ENCODE measurements around the gene NBAS.

DNA sequence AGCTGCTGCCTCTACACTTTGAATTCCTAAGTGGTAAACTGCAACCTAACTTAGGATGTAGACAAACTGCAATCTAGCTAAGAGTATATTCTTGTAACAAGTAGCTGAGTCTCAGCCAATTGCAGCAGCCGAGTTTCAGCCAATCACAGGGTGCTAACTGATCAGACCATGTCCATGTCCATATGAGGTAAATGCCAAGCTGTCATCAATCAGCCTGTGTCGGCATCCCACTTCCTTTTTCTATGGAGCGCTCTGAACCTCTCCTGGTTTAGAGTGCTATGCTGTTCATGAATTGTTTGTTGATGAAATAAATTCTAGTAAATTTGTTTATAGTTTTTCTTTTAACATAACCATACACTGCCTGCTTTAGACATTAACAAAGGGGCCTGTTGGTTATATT is 408.8 kb downstream of the NBAS start:
- TF ChIP-seq EZH2 (IDR thresholded peaks at IDR 0.05; ENCODE audit: low read length, missing control alignments), result no peak
- TF ChIP-seq, protein P1, sequence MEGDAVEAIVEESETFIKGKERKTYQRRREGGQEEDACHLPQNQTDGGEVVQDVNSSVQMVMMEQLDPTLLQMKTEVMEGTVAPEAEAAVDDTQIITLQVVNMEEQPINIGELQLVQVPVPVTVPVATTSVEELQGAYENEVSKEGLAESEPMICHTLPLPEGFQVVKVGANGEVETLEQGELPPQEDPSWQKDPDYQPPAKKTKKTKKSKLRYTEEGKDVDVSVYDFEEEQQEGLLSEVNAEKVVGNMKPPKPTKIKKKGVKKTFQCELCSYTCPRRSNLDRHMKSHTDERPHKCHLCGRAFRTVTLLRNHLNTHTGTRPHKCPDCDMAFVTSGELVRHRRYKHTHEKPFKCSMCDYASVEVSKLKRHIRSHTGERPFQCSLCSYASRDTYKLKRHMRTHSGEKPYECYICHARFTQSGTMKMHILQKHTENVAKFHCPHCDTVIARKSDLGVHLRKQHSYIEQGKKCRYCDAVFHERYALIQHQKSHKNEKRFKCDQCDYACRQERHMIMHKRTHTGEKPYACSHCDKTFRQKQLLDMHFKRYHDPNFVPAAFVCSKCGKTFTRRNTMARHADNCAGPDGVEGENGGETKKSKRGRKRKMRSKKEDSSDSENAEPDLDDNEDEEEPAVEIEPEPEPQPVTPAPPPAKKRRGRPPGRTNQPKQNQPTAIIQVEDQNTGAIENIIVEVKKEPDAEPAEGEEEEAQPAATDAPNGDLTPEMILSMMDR (conservative IDR thresholded peaks at IDR 0.05 in 1 of 2, IDR thresholded peaks at IDR 0.05 in 1 of 2; ENCODE audit: low read depth in 1 of 2, low read length in 2 of 2), result no peak
